OCI-LY7 (cell line): ENCODE data around the gene IMP4.

Source experiments
- CTCF ChIP-seq: fragments of 200-600 bp; sonication (generic); conservative IDR thresholded peaks from 2 replicates; pipeline ENCODE4 v1.5.1; 2014; ENCODE audit warnings: mild to moderate bottlenecking, antibody characterized with exemption, low read length, moderate library complexity, mixed read lengths
- EZH2phosphoT487 ChIP-seq: fragments of 200-600 bp; sonication (generic); IDR thresholded peaks from 2 replicates; pipeline ENCODE4 v1.6.1; 2018; ENCODE audit warnings: low read depth, borderline replicate concordance, mild to moderate bottlenecking, mixed run types, antibody characterized with exemption, low read length, moderate library complexity, mixed read lengths

GRCh38 chr2:130338793-130339345 is 3.8 kb upstream of the IMP4 start:
- TF ChIP-seq CTCF, result no peak
- no peak for TF ChIP-seq EZH2phosphoT487
